ENCODE results near the gene MRPS7. TPM values are rescaled to one million over a fixed set of nuclear protein-coding genes. Genes with fewer than 3 reads are reported as not detected.

The MRPS7 gene
- total RNA-seq: 42.6 and 49.4 TPM in 2 replicates

- DNase-seq (ENCODE audit: extremely low read depth, low read depth, low spot score): peak; percentile 66
Observed at GRCh38 chr17:75261336-75262111, at the start of gene MRPS7, which contains the start of gene GGA3. Gene MRPS7 (plus strand): TSS chr17:75261879. CDS start chr17:75261901, 22 bp downstream. Gene GGA3 (minus strand): TSS chr17:75261606. CDS start chr17:75261587, 19 bp downstream.

- DNase-seq (ENCODE audit: extremely low read depth, low read depth, low spot score): no peak
Observed at GRCh38 chr17:75218131-75218530, 43.5 kb upstream of the MRPS7 start.

DNA sequence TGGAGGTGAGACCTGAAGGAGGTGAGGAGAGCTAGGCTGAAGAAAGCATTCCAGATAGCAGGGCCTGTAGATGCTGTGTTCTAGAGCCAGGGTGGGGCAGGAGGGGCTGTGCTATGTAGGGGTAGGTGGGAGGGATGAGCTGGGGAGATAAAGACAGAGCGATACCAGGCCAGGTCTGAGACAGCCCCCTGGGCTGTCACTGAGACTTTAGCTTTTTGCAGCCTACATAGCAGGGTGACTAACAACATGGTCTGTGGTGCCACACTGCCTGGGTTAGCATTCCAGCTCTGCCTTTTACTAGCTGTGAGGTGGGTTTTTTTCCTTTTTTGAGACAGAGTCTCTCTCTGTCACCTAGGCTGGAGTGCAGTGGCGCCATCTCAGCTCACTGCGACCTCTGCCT, 41.9 kb upstream of the MRPS7 start:
- no peak for DNase-seq (ENCODE audit: extremely low read depth, low read depth, low spot score)

DNA sequence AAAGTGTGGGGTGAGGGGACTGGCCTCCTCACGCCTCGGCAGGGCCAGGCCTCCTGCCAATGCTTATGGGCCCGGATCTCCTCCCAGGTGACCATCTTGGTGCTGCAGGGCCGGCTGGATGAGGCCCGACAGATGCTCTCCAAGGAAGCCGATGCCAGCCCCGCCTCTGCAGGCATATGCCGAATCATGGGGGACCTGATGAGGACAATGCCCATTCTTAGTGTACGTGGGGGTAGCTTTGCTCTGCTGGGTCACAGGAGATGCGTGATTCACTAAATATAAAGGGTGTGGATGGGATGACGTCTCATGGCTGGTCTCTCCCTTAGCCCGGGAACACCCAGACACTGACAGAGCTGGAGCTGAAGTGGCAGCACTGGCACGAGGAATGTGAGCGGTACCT, 36.7 kb upstream of the MRPS7 start:
- no peak for DNase-seq (ENCODE audit: extremely low read depth, low read depth, low spot score)

DNA sequence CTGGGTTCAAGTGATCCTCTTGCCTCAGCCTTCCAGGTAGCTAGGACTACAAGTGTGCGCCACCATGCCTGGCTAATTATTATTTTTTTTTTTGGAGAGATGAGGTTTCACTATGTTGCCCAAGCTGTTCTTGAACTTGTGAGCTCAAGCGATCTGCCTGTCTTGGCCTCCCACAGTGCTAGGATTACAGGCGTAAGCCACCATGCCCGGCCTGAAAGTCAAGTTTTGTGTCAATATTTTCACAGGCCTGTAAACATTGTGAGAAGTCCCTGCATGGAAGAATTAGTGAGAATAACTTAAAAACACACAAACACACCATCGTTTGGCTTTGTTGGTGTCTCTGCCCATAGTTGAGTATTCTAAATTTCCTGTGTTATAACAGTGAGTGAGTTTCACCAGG, 34.0 kb upstream of the MRPS7 start:
- DNase-seq (ENCODE audit: extremely low read depth, low read depth, low spot score): no peak

GRCh38 chr17:75228305-75228704, 33.4 kb upstream of the MRPS7 start:
- DNase-seq (ENCODE audit: extremely low read depth, low read depth, low spot score): no peak

DNA sequence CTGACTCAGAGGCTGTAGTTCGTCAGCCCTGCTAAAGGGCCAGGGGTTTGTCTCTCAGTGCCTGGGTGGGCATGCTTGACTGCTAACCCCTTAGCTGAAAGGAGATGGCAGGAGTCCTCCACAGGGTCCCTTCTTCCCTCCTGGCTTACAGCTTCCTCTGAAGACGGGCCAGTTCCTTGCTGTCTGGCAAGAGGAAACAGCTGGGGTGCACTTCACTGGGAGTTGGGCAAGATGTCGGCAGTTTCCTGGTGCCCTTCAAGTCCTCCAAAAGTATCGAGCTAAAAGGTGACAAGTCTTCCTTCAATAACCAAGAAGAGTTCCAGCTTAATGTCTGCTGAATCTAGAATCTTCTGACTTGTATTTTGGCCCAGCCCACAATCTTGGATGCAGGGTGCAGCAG, 32.8 kb upstream of the MRPS7 start:
- no peak for DNase-seq (ENCODE audit: extremely low read depth, low read depth, low spot score)

- DNase-seq (ENCODE audit: extremely low read depth, low read depth, low spot score): no peak
Observed at GRCh38 chr17:75231071-75231470, 30.6 kb upstream of the MRPS7 start.

DNA sequence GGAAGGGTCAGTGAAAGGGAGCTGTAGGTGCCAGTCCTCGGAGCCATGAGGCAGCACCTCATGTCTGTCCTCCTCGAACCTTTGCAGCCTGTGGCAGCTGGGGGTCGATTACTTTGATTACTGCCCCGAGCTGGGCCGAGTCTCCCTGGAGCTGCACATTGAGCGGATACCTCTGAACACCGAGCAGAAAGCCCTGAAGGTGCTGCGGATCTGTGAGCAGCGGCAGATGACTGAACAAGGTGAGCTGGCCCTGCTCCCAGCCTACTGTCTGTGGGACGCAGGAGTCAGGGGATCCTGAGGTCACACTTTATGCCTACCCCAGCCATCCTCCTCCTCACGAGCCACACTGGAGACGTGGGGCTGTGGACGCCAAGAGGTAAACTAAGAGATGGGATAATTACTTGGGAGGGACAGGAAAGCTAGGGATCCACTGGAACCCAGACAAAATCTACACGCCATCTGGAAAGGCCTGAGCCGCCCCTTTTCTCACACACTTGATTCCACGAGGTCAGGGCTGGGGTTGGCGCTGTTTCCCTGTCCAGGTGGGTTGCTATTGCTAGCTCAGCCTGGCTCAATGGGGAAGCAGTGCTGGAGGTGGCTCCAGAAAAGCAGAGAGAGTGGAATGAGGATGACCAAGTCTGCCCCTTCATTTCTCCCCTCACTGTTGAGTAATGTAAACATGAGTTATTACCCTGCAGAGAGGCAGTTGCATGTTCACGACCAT, 29.8 kb upstream of the MRPS7 start:
- no peak for DNase-seq (ENCODE audit: extremely low read depth, low read depth, low spot score)

GRCh38 chr17:75232786-75233185, 28.9 kb upstream of the MRPS7 start:
- DNase-seq (ENCODE audit: extremely low read depth, low read depth, low spot score): no peak

GRCh38 chr17:75237100-75238014, 24.3 kb upstream of the MRPS7 start:
- DNase-seq (ENCODE audit: extremely low read depth, low read depth, low spot score): no peak

- DNase-seq (ENCODE audit: extremely low read depth, low read depth, low spot score): no peak
Observed at GRCh38 chr17:75238020-75238580, 23.6 kb upstream of the MRPS7 start.

GRCh38 chr17:75238684-75239191, 22.9 kb upstream of the MRPS7 start:
- DNase-seq (ENCODE audit: extremely low read depth, low read depth, low spot score): no peak

DNA sequence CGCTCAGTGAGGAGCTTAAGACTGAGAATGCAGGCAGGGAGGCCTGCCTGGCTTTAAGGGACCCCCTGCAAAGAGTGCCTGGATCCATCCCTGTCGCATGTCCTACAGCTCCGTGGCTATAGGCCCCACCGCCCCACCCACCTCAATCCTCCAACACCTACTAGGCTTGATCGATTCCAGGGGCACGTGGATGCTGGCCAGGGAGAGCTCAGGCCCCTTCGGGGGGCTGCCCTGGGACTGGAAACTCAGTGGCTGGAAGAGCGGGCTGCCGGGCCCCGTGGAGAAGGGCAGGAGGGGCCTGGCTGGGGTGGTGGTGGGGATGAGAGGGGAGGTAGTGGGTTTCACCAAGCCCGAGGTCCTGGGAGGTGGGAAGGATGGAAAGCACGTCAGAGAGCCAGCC, 22.5 kb upstream of the MRPS7 start:
- DNase-seq (ENCODE audit: extremely low read depth, low read depth, low spot score): no peak

DNA sequence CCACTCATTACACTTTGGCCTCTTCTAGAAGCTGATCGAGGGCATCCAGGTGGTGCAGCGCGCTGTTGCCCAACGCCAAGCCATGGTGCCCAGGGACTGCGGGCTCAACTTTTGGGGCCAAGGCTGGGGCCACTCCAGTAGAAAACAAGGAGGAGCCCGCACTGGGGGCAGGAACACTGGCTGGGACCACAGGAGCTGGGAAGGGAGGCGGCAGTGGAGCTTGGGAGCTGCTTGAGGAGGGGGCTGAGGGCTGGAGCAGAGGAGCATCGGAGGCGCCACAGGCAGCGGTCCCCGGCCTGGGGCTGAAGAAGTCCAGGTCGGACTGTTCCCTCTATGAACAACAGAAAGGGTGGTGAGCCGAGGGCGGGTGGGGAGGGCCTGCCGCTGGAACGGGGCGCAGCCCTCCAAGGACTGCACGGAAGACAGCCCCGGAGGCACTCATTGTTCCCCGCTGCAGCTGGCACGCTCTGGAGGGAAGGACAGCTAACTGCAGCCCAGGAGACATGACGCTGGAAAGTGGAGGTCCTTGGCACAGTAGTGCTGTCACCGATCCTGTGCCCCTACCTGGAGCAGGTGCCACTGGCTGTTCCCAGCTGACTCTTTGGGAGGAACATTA, 21.8 kb upstream of the MRPS7 start:
- DNase-seq (ENCODE audit: extremely low read depth, low read depth, low spot score): no peak

DNA sequence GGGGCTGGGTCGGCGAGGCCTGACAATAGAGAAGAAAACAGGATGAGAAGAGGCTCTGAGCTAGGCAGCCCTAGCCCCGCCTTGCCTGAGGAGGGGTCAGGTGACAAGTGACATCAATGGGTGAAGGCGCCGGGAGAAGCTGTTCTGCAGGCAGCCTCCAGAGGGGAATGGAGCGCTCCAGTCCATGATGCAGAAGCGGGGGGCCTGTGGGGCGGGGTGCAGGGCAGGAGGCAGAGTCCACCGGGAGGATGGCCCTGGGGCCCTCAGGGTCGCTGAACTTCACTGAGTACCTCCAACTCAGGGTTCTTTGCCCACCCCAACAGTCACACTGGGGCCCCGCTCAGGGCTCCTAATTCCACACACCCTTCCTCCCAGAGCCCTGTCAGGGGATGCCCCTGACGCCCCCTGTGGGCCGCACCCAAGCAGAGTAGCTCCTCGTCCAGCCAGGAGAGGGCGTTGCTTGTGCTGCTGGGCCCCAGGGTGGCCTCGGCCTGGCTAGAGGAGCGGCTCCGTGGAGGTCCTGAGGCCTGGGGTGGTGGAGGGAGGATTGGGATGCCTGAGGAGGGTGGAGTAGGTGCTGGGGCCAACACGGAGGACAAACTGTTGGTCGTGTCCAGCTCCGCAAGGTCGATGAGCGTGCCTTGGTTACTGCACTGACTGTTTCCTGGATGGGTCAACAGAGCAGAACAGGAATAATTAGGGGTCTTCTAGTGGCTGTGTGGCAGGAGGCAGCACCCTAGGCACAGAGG, 21.1 kb upstream of the MRPS7 start:
- DNase-seq (ENCODE audit: extremely low read depth, low read depth, low spot score): no peak

DNA sequence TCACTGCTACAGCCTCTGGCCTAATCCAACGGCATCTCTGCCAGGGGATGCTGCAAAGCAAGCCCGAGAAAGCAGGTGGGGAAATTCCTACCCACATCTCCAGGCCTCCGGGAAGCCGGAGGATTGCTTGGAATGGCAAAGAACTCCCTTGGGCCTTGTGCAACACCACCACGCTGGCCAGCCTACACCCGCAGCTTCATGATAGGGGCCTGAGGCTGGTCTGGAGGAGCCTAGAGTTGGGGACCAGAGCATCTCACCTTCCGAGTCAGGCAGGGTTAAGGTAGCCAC, 20.6 kb upstream of the MRPS7 start:
- no peak for DNase-seq (ENCODE audit: extremely low read depth, low read depth, low spot score)

DNA sequence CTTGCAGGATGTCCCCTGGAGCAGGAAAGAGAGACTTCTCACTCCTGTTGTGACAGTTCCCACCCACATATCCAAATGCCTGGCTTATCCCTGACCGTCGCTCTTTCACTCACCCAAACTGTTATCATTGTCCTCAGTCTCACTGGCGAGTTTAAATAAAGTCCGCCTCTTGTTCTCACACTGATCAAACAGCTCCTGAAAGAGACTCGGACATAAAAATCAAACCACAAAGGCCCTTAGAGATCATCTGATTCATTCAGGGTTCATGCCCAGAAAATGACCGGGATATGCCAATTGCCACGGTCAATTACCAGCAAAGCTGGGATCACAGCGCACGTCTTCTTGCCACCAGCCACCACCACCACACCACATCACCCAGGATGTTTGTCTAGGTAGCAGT, 20.2 kb upstream of the MRPS7 start:
- no peak for DNase-seq (ENCODE audit: extremely low read depth, low read depth, low spot score)

DNA sequence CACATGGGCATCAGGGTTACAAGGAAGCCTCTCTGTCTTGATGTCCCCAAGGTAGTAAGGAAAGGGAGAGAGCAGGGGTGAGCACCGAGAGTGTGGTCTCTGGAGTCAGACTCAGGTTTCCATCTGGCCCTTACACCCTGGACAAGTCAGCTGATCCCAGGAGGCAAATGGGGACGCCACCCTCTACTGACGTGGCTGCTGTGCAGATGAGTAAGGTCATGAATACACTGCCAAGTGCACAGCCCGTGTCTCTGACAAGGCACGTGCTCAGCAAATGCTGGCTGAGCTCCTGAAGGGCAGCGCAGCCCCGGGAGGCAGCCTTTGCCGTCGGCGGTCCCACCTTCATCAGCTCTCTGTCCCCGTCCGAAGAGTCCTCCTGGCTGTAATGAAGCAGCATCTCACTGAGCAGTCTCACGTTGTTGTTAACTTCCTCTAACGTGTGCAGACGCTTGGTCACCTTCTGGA, 19.7 kb upstream of the MRPS7 start:
- DNase-seq (ENCODE audit: extremely low read depth, low read depth, low spot score): no peak

Data from glomerular endothelial cell (primary cell).